ENCODE measurements around the gene SPTBN2. TPM values are rescaled to one million over a fixed set of nuclear protein-coding genes. Genes with fewer than 3 reads are reported as not detected.
"Not testable (repeated sequence)": the region's sequence is repeated elsewhere in the genome, so short reads cannot be mapped to it uniquely, and the experiment has no call there.

SPTBN2 gene
- total RNA-seq, 1 experiment from 2014 or later: 18.5 TPM

DNA sequence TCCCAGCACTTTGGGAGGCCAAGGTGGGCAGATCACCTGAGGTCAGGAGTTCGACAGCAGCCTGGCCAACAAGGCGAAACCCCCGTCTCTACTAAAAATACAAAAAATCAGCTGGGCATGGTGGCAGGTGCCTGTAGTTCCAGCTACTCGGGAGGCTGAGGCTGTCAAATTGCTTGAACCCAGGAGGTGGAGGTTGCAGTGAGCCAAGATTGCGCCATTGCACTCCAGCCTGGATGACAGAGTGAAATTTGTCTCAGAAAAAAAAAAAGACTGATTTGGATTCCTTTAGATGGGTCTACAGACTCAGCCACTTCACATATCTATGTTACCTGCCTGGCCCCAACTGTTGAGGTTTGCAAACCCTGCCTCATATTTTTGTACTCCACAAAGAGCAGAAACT lies 4.8 kb downstream of the SPTBN2 start:
- H2AFZ ChIP-seq (ENCODE audit: low read depth, low read length, poor library complexity, severe bottlenecking); H3K9me3 ChIP-seq (ENCODE audit: control insufficient read depth in 1 of 2, insufficient read depth in 1 of 2, low read depth in 1 of 2, low read length in 2 of 2); BruUV-seq (replicated peaks); RAD21 ChIA-PET (ENCODE audit: low non-redundant PET in 1 of 2, low total read pairs in 2 of 2, uncharacterized antibody in 2 of 2, unreplicated experiment in 2 of 2); H4K20me1 ChIP-seq (ENCODE audit: insufficient read depth); DNase-seq (ENCODE audit: low read depth, low spot score); H3K36me3 ChIP-seq (ENCODE audit: control insufficient read depth in 1 of 2, insufficient read depth in 2 of 2, low read length in 2 of 2); H3K9ac ChIP-seq (ENCODE audit: low read length); CTCF ChIA-PET; H3K9me2 ChIP-seq (ENCODE audit: insufficient read depth); H3K4me2 ChIP-seq (ENCODE audit: low read length); H3K4me3 ChIP-seq (replicated peaks in 1 of 2; ENCODE audit: low read depth in 1 of 2, low read length in 2 of 2); H3K27ac ChIP-seq (ENCODE audit: low read depth, low read length); H3K79me2 ChIP-seq (ENCODE audit: insufficient read depth, low read length); H3K27me3 ChIP-seq (ENCODE audit: insufficient read depth, low read length); ATAC-seq; intact Hi-C loops (cut with micrococcal nuclease): not testable (repeated sequence)
- POLR2A ChIA-PET: interaction anchor here (1.0 kb wide), 1 partner anchor 19 kb away, joined by 3 read pairs; no protein-coding TSS in a partner anchor
- H3K4me1 ChIP-seq (ENCODE audit: control insufficient read depth in 1 of 2, insufficient read depth in 2 of 2, low read length in 2 of 2): peaks cover 25 to 52% of the 10 kb centered on the region in 2 experiments

DNA sequence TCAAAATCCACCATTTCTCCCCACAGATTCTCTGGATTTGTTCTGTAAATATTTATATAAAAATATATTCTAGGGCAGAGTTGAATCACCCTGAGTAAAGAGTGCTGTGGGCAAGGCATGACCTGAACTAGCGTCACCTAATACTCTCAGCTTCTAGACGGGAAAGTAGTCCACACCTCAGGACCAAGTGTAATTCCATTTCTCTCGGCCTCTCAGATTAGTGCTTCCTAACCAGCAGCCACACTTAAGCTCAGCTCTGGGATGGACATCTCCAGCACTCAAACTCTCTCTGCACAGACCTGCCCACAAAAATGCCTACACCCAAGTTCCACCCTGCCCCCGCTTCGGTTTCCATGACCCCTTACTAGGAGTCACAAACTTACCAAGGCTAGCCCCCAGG lies 5.3 kb downstream of the SPTBN2 start:
- intact Hi-C loops (cut with micrococcal nuclease): no loop called here
- no peak overlapping the region for H3K27ac ChIP-seq (ENCODE audit: low read depth, low read length)

More for the DNA sequence above, 5.3 kb downstream of the SPTBN2 start:
- ChIA-PET CTCF (no interaction called here), RAD21 (ENCODE audit: low non-redundant PET in 1 of 2, low total read pairs in 2 of 2, uncharacterized antibody in 2 of 2, unreplicated experiment in 2 of 2) (no interaction called here), POLR2A (interaction anchor here (1.0 to 1.6 kb wide), 2 partner anchors 12 to 20 kb away, joined by 3 to 6 read pairs; no protein-coding TSS in a partner anchor)
- Histone ChIP-seq H2AFZ (ENCODE audit: low read depth, low read length, poor library complexity, severe bottlenecking) (no peak overlapping the region), H4K20me1 (ENCODE audit: insufficient read depth) (no peaks in the 10 kb centered on the region), H3K9me2 (ENCODE audit: insufficient read depth) (no peaks in the 10 kb centered on the region), H3K4me1 (ENCODE audit: control insufficient read depth in 1 of 2, insufficient read depth in 2 of 2, low read length in 2 of 2) (peaks cover 28 to 54% of the 10 kb centered on the region in 2 experiments), H3K79me2 (ENCODE audit: insufficient read depth, low read length) (peaks cover 8% of the 10 kb centered on the region; the same call in 1 of the 2 replicates), H3K9me3 (ENCODE audit: control insufficient read depth in 1 of 2, insufficient read depth in 1 of 2, low read depth in 1 of 2, low read length in 2 of 2) (no peaks in the 10 kb centered on the region), H3K36me3 (ENCODE audit: control insufficient read depth in 1 of 2, insufficient read depth in 2 of 2, low read length in 2 of 2) (no peaks in the 10 kb centered on the region; a peak in 1 of 4 replicates), H3K4me3 (replicated peaks in 1 of 2; ENCODE audit: low read depth in 1 of 2, low read length in 2 of 2) (no peak overlapping the region), H3K4me2 (ENCODE audit: low read length) (no peak overlapping the region), H3K9ac (ENCODE audit: low read length) (no peak overlapping the region), H3K27me3 (ENCODE audit: insufficient read depth, low read length) (no peaks in the 10 kb centered on the region)
- no peak for TF ChIP-seq SIN3A (IDR thresholded peaks at IDR 0.05; ENCODE audit: low read depth)
- no peak for DNase-seq (ENCODE audit: low read depth, low spot score)
- BruUV-seq (replicated peaks): no TSS peak
- no peak for ATAC-seq

All from HCT116 (cell line).